ENCODE measurements around the gene RTCB.

The RTCB gene

DNA sequence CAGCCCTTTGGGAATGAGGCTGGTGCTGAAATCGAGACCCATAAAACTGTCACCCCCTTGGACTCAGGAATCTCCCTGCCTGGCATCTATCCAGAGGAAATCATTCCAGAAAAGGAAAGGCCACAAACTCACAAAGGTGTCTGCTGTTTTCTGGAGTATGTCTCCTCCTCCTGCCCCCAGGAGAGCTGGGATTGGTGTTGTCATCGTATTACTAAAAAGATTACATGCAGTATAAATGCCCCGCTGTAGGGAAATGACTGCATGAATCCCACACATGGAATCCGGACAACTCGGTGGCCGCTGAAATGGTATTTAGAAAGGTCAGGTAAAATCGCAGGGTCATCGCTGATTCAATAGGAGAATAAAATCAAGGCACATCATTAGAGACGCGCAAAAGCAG is 73.3 kb downstream of the RTCB start:
- no peak for DNase-seq

Data from C1 segment of cervical spinal cord (tissue), 14 donors.